AG04450 (cell line): ENCODE results near the gene C3orf20. TPM values are rescaled to one million over a fixed set of nuclear protein-coding genes. Genes with fewer than 3 reads are reported as not detected.
"Not testable (repeated sequence)": the region's sequence is repeated elsewhere in the genome, so short reads cannot be mapped to it uniquely, and the experiment has no call there.

Source experiments
- CTCF ChIA-PET: fragments of 300-600, 350-600 bp; formaldehyde crosslinking; extraction: SDS; loops from one replicate; lab custom pipeline; 2022; ENCODE audit warnings: antibody characterized with exemption, inconsistent platforms; lab: Charles Lee
- POLR2A ChIA-PET: fragments of 350-600 bp; formaldehyde crosslinking; extraction: SDS; loops from one replicate; lab custom pipeline; 2021; ENCODE audit warnings: antibody characterized with exemption, inconsistent platforms; lab: Yijun Ruan, JAX
- DNase-seq: peaks from one replicate; pipeline ENCODE4 v3.0.0-alpha.2; 2011; ENCODE audit warnings: low read depth, low spot score
- H3K27ac ChIP-seq: one replicate; pipeline ENCODE4 v1.5.1; 2012; ENCODE audit warnings: low read depth, low read length, control low read depth
- H3K27me3 ChIP-seq: one replicate; pipeline ENCODE4 v1.6.0; 2012; ENCODE audit warnings: low read length; ENCODE audit not compliant: control insufficient read depth, insufficient read depth
- H3K4me3 ChIP-seq: 2 replicates; pipeline ENCODE4 v1.5.1; 2011; ENCODE audit warnings: mild to moderate bottlenecking, low read depth, low read length, control low read depth
- H3K9me3 ChIP-seq: 2 replicates; pipeline ENCODE4 v1.5.1; 2012; ENCODE audit warnings: low read length; ENCODE audit not compliant: control insufficient read depth, insufficient read depth
- polyA plus RNA-seq: library from polyadenylated mRNA; depleted of rRNA; stranded (reverse); fragments of >200 nt; gene quantifications from 2 replicates; pipeline ENCODE4 v1.2.3, GENCODE V29; 2011
- TF ChIP-seq, protein P1 (sequence below): IDR thresholded peaks from 2 replicates; pipeline ENCODE4 v1.5.1; 2011; ENCODE audit warnings: low read depth, low read length, control low read depth, inconsistent platforms

C3orf20 gene
- polyA plus RNA-seq, 1 experiment: not detected

DNA sequence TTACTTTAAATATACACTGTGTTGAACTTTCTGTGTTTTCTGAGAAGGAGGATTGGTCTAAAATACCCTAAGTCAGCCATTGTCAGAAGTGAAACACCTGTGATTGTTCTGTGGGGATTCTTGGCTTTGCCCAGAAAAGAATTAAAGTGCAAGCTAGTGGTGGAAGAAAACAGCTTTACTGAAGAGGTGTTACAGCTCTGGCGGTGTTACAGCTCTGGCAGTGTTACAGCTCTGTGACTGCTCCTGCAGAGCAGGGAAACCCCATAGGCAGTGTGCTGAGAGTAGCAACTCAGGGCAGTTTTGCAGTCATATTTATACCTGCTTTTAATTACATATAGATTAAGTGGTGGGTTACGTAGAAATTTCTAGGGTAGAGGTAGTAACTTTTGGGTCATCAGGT is 66.6 kb downstream of the C3orf20 start:
- DNase-seq: no peak
- H3K9me3 ChIP-seq: no peaks in the 10 kb centered on the region
- POLR2A ChIA-PET: no interaction called here
- TF ChIP-seq, protein P1, sequence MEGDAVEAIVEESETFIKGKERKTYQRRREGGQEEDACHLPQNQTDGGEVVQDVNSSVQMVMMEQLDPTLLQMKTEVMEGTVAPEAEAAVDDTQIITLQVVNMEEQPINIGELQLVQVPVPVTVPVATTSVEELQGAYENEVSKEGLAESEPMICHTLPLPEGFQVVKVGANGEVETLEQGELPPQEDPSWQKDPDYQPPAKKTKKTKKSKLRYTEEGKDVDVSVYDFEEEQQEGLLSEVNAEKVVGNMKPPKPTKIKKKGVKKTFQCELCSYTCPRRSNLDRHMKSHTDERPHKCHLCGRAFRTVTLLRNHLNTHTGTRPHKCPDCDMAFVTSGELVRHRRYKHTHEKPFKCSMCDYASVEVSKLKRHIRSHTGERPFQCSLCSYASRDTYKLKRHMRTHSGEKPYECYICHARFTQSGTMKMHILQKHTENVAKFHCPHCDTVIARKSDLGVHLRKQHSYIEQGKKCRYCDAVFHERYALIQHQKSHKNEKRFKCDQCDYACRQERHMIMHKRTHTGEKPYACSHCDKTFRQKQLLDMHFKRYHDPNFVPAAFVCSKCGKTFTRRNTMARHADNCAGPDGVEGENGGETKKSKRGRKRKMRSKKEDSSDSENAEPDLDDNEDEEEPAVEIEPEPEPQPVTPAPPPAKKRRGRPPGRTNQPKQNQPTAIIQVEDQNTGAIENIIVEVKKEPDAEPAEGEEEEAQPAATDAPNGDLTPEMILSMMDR: no peak
- no peaks in the 10 kb centered on the region for H3K27me3 ChIP-seq
- CTCF ChIA-PET: interaction anchor here (1.4 kb wide), 1 partner anchor 40 kb away, joined by 4 read pairs; no protein-coding TSS in a partner anchor
- no peak overlapping the region for H3K4me3 ChIP-seq
- H3K27ac ChIP-seq: no peak overlapping the region

DNA sequence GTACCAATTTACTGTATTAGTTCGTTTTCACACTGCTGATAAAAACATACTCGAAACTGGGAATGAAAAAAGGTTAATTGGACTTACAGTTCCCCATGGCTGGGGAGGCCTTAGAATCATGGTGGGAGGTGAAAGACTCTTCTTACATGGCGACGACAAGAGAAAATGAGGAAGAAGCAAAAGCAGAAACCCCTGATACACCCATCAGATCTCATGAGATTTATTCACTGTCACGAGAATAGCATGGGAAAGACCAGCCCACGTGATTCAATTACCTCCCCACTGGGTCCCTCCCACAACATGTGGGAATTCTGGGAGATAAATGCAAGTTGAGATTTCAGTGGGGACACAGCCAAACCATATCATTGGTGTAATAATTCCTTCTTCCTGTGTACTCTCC is 69.6 kb downstream of the C3orf20 start:
- no peak for DNase-seq
- H3K9me3 ChIP-seq: no peaks in the 10 kb centered on the region
- H3K27ac ChIP-seq: no peak overlapping the region
- CTCF ChIA-PET: no interaction called here
- H3K4me3 ChIP-seq: no peak overlapping the region
- TF ChIP-seq, protein P1: no peak
- POLR2A ChIA-PET: no interaction called here
- no peaks in the 10 kb centered on the region for H3K27me3 ChIP-seq

DNA sequence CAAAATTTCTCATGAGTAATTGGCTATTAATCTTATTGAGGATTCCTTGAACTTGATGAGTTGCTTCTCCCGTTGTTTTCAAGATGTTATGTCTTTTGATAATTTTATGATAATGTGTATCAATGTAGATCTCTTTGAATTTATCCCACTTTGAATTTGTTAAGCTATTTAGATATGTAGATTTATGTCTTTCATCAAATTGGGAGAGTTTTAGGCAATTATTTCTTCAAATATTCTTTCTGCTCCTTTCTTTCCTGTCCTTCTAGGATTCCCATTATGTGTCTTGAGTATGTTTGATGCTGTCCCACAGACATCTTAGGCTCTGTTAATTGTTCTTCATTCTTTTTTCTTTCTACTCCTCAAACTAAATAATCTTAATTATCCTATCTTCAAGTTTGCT is 75.7 kb downstream of the C3orf20 start:
- Histone ChIP-seq H3K27me3 (no peaks in the 10 kb centered on the region), H3K27ac (no peak overlapping the region), H3K4me3 (no peak overlapping the region), H3K9me3 (peaks cover 3% of the 10 kb centered on the region; the same call in 1 of the 2 replicates)
- CTCF ChIA-PET: interaction anchor here (0.7 to 1.9 kb wide), 2 partner anchors 30 to 248 kb away, joined by 4 to 6 read pairs; no protein-coding TSS in a partner anchor
- POLR2A ChIA-PET: no interaction called here
- no peak for DNase-seq
- TF ChIP-seq, protein P1: no peak

DNA sequence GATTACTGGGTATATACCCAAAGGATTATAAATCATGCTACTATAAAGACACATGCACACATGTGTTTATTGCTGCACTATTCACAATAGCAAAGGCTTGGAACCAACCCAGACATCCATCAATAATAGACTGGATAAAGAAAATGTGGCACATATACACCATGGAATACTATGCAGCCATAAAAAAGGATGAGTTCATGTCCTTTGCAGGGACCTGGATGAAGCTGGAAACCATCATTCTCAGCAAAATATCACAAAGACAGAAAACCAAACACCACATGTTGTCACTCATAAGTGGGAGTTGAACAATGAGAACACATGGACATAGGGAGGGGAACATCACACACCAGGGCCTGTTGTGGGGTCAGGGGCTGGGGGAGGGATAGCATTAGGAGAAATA is 78.0 kb downstream of the C3orf20 start:
- DNase-seq, CTCF ChIA-PET, H3K27ac ChIP-seq, H3K4me3 ChIP-seq, H3K27me3 ChIP-seq, H3K9me3 ChIP-seq, POLR2A ChIA-PET: not testable (repeated sequence)

DNA sequence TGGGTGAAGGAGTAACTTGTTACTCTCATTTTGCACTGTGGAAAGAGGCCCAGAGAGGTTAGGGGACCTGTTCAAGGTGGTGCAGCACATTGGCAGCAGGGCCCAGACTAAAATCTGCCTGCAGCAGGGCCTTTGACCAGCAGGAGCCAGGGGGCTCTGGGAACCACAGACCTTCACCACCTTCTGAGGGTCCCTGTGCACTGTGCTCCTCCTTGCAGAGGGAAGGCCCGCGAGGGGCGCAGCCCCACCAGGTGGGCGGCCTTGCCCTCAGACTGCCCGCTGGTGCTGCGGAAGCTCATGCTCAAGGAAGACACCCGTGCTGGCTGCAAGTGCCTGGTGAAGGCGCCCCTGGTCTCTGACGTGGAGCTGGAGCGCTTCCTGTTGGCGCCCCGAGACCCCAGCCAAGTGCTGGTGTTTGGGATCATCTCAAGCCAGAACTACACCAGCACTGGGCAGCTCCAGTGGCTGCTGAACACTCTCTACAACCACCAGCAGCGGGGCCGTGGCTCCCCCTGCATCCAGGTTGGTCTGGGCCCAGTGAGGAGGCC is 82.3 kb downstream of the C3orf20 start:
- TF ChIP-seq, protein P1: no peak
- POLR2A ChIA-PET: no interaction called here
- H3K27me3 ChIP-seq: peaks cover 3% of the 10 kb centered on the region
- CTCF ChIA-PET: interaction anchor here (0.9 kb wide), 1 partner anchor 24 kb away, joined by 3 read pairs; no protein-coding TSS in a partner anchor
- no peaks in the 10 kb centered on the region for H3K9me3 ChIP-seq
- H3K27ac ChIP-seq: no peak overlapping the region
- H3K4me3 ChIP-seq: no peak overlapping the region
- no peak for DNase-seq
